Lower lobe of right lung (tissue), 2 donors: ENCODE measurements around the gene PLXNA2. TPM values are rescaled to one million over a fixed set of nuclear protein-coding genes. Genes with fewer than 3 reads are reported as not detected.

Source experiments
- ATAC-seq, 2 donors: fragments of 200-7000 bp; cut with Tn5 transposase; one replicate each; pipeline ENCODE4 v1.9.1; 2020 to 2022; ENCODE audit warnings: mild to moderate bottlenecking in 2 of 2, moderate library complexity in 2 of 2
- DNase-seq: peaks from one replicate; pipeline ENCODE4 v3.0.0-alpha.2; 2020
- H3K27ac ChIP-seq: fragments of 200-600 bp; one replicate; pipeline ENCODE4 v1.8.0; 2022
- H3K27me3 ChIP-seq: fragments of 200-600 bp; one replicate; pipeline ENCODE4 v1.8.0; 2022; ENCODE audit warnings: low read depth
- H3K36me3 ChIP-seq: fragments of 200-600 bp; one replicate; pipeline ENCODE4 v1.8.0; 2022; ENCODE audit warnings: mild to moderate bottlenecking
- H3K4me1 ChIP-seq: fragments of 200-600 bp; one replicate; pipeline ENCODE4 v1.8.0; 2022
- H3K4me3 ChIP-seq: fragments of 200-600 bp; one replicate; pipeline ENCODE4 v1.8.0; 2022; ENCODE audit warnings: mild to moderate bottlenecking
- H3K9me3 ChIP-seq: fragments of 200-600 bp; one replicate; pipeline ENCODE4 v1.8.0; 2022
- CTCF ChIP-seq: fragments of 200-600 bp; IDR thresholded peaks from one replicate; pipeline ENCODE4 v1.8.0; 2022; ENCODE audit warnings: antibody characterized with exemption, mild to moderate bottlenecking
- intact Hi-C: fragments of 100-400 bp; cut with DNase I; formaldehyde crosslinking; loops from one replicate; pipeline ENCODE4 v1.11.0; 2022
- total RNA-seq: library from RNA; stranded (reverse); fragmentation: NEBNext Ultra II Directional; extraction: Animal tissue kit (Norgen Biotek cat#: 25700); gene quantifications from one replicate; pipeline ENCODE4 v1.2.1, GENCODE V29; 2021
- donor health status: DM: no; HTN: yes; CAD: no; lungs with severe emphysema.

The PLXNA2 gene
- total RNA-seq, 1 donor from 2014 or later, result 83.9 TPM

DNA sequence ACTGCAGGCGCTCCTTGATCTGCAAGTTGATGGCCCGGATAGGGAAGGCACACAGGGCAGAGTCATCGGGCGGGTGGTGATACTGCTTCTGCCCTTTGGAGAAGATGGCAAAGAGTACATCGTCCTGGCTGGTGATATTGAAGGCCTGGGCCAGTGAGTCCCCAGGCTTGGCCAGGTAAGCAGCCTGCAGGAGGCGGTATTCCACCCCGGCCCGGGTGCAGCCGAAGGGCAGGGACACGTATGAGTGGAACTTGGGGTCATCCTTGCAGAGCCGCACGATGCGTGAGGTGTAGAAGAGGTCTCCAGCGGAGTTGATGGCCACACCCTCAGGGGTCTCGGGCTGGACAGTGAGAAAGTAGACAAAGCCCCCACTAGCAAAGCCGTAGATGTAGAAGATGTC is 27.4 kb downstream of the PLXNA2 start:
- DNase-seq (no peak), ATAC-seq (no peak)
- H3K27me3 ChIP-seq, result no peaks in the 10 kb centered on the region
- intact Hi-C loops, result no loop called here
- H3K27ac ChIP-seq, result peak overlapping the region; percentile 11
- H3K4me3 ChIP-seq, result no peak overlapping the region
- no peaks in the 10 kb centered on the region for H3K9me3 ChIP-seq
- peaks cover 89% of the 10 kb centered on the region for H3K4me1 ChIP-seq
- no peak for TF ChIP-seq CTCF
- peaks cover 31% of the 10 kb centered on the region for H3K36me3 ChIP-seq

- Histone ChIP-seq H3K9me3 (no peaks in the 10 kb centered on the region), H3K4me1 (peaks cover 89% of the 10 kb centered on the region), H3K36me3 (peaks cover 31% of the 10 kb centered on the region), H3K27ac (no peak overlapping the region), H3K4me3 (no peak overlapping the region), H3K27me3 (no peaks in the 10 kb centered on the region)
- intact Hi-C loops, result no loop called here
- DNase-seq, result no peak
- no peak for TF ChIP-seq CTCF
- no peak for ATAC-seq
Measured at GRCh38 chr1:208216062-208216461, 28.1 kb downstream of the PLXNA2 start.

DNA sequence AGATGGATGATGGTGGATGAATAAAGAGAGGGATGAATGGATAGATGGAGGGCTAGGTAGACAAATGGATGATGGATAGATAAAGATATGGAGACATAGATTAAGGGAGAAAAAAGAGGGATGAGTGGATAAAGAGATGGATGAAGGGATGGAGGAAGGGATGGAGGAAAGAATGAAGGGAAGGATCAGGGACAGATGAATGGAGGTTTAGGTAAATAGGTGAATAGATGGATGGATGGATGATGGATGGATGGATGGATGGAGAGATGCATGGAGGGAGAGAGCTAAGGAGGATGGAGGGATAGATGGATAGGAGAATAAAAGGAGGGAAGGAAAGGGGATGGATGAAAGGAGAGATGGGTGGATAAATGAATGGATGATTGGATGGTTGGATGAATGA is 28.8 kb downstream of the PLXNA2 start:
- ATAC-seq, result no peak

GRCh38 chr1:208213786-208214185 is 30.4 kb downstream of the PLXNA2 start:
- Histone ChIP-seq H3K9me3 (no peaks in the 10 kb centered on the region), H3K4me1 (peaks cover 76% of the 10 kb centered on the region), H3K4me3 (no peak overlapping the region), H3K27ac (peak overlapping the region; percentile 2), H3K36me3 (peaks cover 46% of the 10 kb centered on the region), H3K27me3 (no peaks in the 10 kb centered on the region)
- DNase-seq (no peak), ATAC-seq (peak; percentile 62)
- no peak for TF ChIP-seq CTCF
- intact Hi-C loops, result no loop called here

More for the DNA sequence above, 28.8 kb downstream of the PLXNA2 start:
- no peak for DNase-seq
- peaks cover 82% of the 10 kb centered on the region for H3K4me1 ChIP-seq
- no peaks in the 10 kb centered on the region for H3K9me3 ChIP-seq
- peak overlapping the region; percentile 8 for H3K27ac ChIP-seq
- no peak for TF ChIP-seq CTCF
- intact Hi-C loops, result no loop called here
- H3K27me3 ChIP-seq, result no peaks in the 10 kb centered on the region
- H3K4me3 ChIP-seq, result no peak overlapping the region
- peaks cover 34% of the 10 kb centered on the region for H3K36me3 ChIP-seq

DNA sequence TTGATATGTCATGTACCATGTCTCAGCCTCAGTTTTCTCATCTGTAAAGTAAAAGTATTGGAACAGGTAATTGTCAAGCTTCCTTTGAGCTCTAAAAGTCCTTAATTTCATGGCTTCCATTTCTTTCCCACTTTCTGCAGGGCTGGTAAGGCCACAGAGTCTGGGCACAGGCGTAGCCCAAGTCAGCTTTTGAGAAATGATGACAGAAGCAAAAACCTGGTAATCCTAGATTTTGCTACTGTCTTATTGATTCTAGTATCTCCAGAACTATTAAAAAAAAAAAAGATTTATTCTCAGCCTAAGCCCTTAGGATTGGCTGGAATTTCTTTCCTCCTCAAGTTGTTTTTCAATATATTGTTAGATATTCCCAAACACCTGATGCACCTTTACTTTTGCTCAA is 31.3 kb downstream of the PLXNA2 start:
- Histone ChIP-seq H3K27me3 (no peaks in the 10 kb centered on the region), H3K27ac (peak overlapping the region; percentile 2), H3K36me3 (peaks cover 54% of the 10 kb centered on the region), H3K4me1 (peaks cover 76% of the 10 kb centered on the region), H3K9me3 (no peaks in the 10 kb centered on the region), H3K4me3 (no peak overlapping the region)
- intact Hi-C loops, result no loop called here
- DNase-seq (no peak), ATAC-seq (no peak)
- TF ChIP-seq CTCF, result no peak
